Activated naive CD8-positive, alpha-beta T cell (primary cell): ENCODE measurements around the gene SORCS2.

Experiments used
- H3K27ac Mint-ChIP-seq: one replicate; pipeline ENCODE4 v1.8.0; 2021; ENCODE audit warnings: mixed read lengths
- H3K27me3 Mint-ChIP-seq: one replicate; pipeline ENCODE4 v1.8.0; 2021; ENCODE audit warnings: mixed read lengths
- H3K36me3 Mint-ChIP-seq: one replicate; pipeline ENCODE4 v1.8.0; 2021; ENCODE audit warnings: mixed read lengths
- H3K4me1 Mint-ChIP-seq: one replicate; pipeline ENCODE4 v1.8.0; 2021; ENCODE audit warnings: low read depth, mixed read lengths
- H3K4me3 Mint-ChIP-seq: one replicate; pipeline ENCODE4 v1.8.0; 2021; ENCODE audit warnings: mild to moderate bottlenecking, mixed read lengths
- H3K9me3 Mint-ChIP-seq: one replicate; pipeline ENCODE4 v1.8.0; 2021; ENCODE audit warnings: low read depth, mixed read lengths

Gene SORCS2

GRCh38 chr4:7678318-7678852, 486.0 kb downstream of the SORCS2 start:
- Mint-ChIP-seq H3K27ac (no peak overlapping the region), H3K4me1 (no peaks in the 10 kb centered on the region), H3K27me3 (peaks cover 2% of the 10 kb centered on the region), H3K9me3 (no peaks in the 10 kb centered on the region), H3K36me3 (peaks cover 4% of the 10 kb centered on the region), H3K4me3 (no peak overlapping the region)

GRCh38 chr4:7679406-7680040, 487.2 kb downstream of the SORCS2 start:
- no peaks in the 10 kb centered on the region for H3K4me1 Mint-ChIP-seq
- no peak overlapping the region for H3K27ac Mint-ChIP-seq
- peaks cover 4% of the 10 kb centered on the region for H3K36me3 Mint-ChIP-seq
- H3K4me3 Mint-ChIP-seq = no peak overlapping the region
- peaks cover 2% of the 10 kb centered on the region for H3K27me3 Mint-ChIP-seq
- no peaks in the 10 kb centered on the region for H3K9me3 Mint-ChIP-seq

- H3K36me3 Mint-ChIP-seq = peaks cover 4% of the 10 kb centered on the region
- no peak overlapping the region for H3K4me3 Mint-ChIP-seq
- H3K4me1 Mint-ChIP-seq = no peaks in the 10 kb centered on the region
- no peak overlapping the region for H3K27ac Mint-ChIP-seq
- peaks cover 2% of the 10 kb centered on the region for H3K27me3 Mint-ChIP-seq
- no peaks in the 10 kb centered on the region for H3K9me3 Mint-ChIP-seq
Observed at GRCh38 chr4:7680106-7680505, 487.8 kb downstream of the SORCS2 start.

- peaks cover 4% of the 10 kb centered on the region for H3K36me3 Mint-ChIP-seq
- H3K4me1 Mint-ChIP-seq = no peaks in the 10 kb centered on the region
- H3K9me3 Mint-ChIP-seq = no peaks in the 10 kb centered on the region
- H3K27me3 Mint-ChIP-seq = peaks cover 2% of the 10 kb centered on the region
- no peak overlapping the region for H3K4me3 Mint-ChIP-seq
- H3K27ac Mint-ChIP-seq = no peak overlapping the region
Observed at GRCh38 chr4:7680731-7681130, 488.4 kb downstream of the SORCS2 start.

GRCh38 chr4:7683126-7683703, 490.9 kb downstream of the SORCS2 start:
- Mint-ChIP-seq H3K9me3 (no peaks in the 10 kb centered on the region), H3K27ac (no peak overlapping the region), H3K4me1 (no peaks in the 10 kb centered on the region)

GRCh38 chr4:7684294-7684693, 492.0 kb downstream of the SORCS2 start:
- peaks cover 4% of the 10 kb centered on the region for H3K36me3 Mint-ChIP-seq
- no peak overlapping the region for H3K27ac Mint-ChIP-seq
- no peaks in the 10 kb centered on the region for H3K9me3 Mint-ChIP-seq
- peaks cover 2% of the 10 kb centered on the region for H3K27me3 Mint-ChIP-seq
- H3K4me1 Mint-ChIP-seq = no peaks in the 10 kb centered on the region
- H3K4me3 Mint-ChIP-seq = no peak overlapping the region

More at GRCh38 chr4:7683126-7683703, 490.9 kb downstream of the SORCS2 start:
- Mint-ChIP-seq H3K4me3 (no peak overlapping the region), H3K27me3 (peaks cover 2% of the 10 kb centered on the region), H3K36me3 (peaks cover 4% of the 10 kb centered on the region)

GRCh38 chr4:7686070-7686870, 493.9 kb downstream of the SORCS2 start:
- Mint-ChIP-seq H3K36me3 (no peaks in the 10 kb centered on the region), H3K27me3 (no peaks in the 10 kb centered on the region)

GRCh38 chr4:7687006-7687405, 494.7 kb downstream of the SORCS2 start:
- Mint-ChIP-seq H3K9me3 (no peaks in the 10 kb centered on the region), H3K36me3 (no peaks in the 10 kb centered on the region), H3K27ac (no peak overlapping the region), H3K4me1 (no peaks in the 10 kb centered on the region), H3K27me3 (no peaks in the 10 kb centered on the region), H3K4me3 (no peak overlapping the region)

More at GRCh38 chr4:7686070-7686870, 493.9 kb downstream of the SORCS2 start:
- H3K9me3 Mint-ChIP-seq = no peaks in the 10 kb centered on the region
- H3K27ac Mint-ChIP-seq = no peak overlapping the region
- H3K4me3 Mint-ChIP-seq = no peak overlapping the region
- H3K4me1 Mint-ChIP-seq = no peaks in the 10 kb centered on the region

- H3K27ac Mint-ChIP-seq = no peak overlapping the region
- H3K4me3 Mint-ChIP-seq = no peak overlapping the region
- H3K9me3 Mint-ChIP-seq = no peaks in the 10 kb centered on the region
- no peaks in the 10 kb centered on the region for H3K27me3 Mint-ChIP-seq
- no peaks in the 10 kb centered on the region for H3K4me1 Mint-ChIP-seq
- H3K36me3 Mint-ChIP-seq = no peaks in the 10 kb centered on the region
Observed at GRCh38 chr4:7687796-7688195, 495.5 kb downstream of the SORCS2 start.

- Mint-ChIP-seq H3K27ac (no peak overlapping the region), H3K36me3 (no peaks in the 10 kb centered on the region), H3K4me1 (no peaks in the 10 kb centered on the region)
Observed at GRCh38 chr4:7689773-7690693, 497.7 kb downstream of the SORCS2 start.

GRCh38 chr4:7691061-7691460, 498.7 kb downstream of the SORCS2 start:
- Mint-ChIP-seq H3K9me3 (no peaks in the 10 kb centered on the region), H3K27me3 (no peaks in the 10 kb centered on the region), H3K4me1 (no peaks in the 10 kb centered on the region), H3K36me3 (no peaks in the 10 kb centered on the region), H3K4me3 (no peak overlapping the region), H3K27ac (no peak overlapping the region)

More at GRCh38 chr4:7689773-7690693, 497.7 kb downstream of the SORCS2 start:
- H3K4me3 Mint-ChIP-seq = no peak overlapping the region
- H3K9me3 Mint-ChIP-seq = no peaks in the 10 kb centered on the region
- no peaks in the 10 kb centered on the region for H3K27me3 Mint-ChIP-seq

- Mint-ChIP-seq H3K36me3 (no peaks in the 10 kb centered on the region), H3K4me3 (no peak overlapping the region), H3K4me1 (no peaks in the 10 kb centered on the region), H3K9me3 (no peaks in the 10 kb centered on the region), H3K27ac (no peak overlapping the region), H3K27me3 (no peaks in the 10 kb centered on the region)
Observed at GRCh38 chr4:7691982-7692381, 499.6 kb downstream of the SORCS2 start.

GRCh38 chr4:7692451-7693236, 500.3 kb downstream of the SORCS2 start:
- H3K4me3 Mint-ChIP-seq = no peak overlapping the region
- no peaks in the 10 kb centered on the region for H3K9me3 Mint-ChIP-seq
- no peaks in the 10 kb centered on the region for H3K36me3 Mint-ChIP-seq
- H3K4me1 Mint-ChIP-seq = no peaks in the 10 kb centered on the region
- H3K27me3 Mint-ChIP-seq = no peaks in the 10 kb centered on the region
- no peak overlapping the region for H3K27ac Mint-ChIP-seq

- H3K9me3 Mint-ChIP-seq = no peaks in the 10 kb centered on the region
- H3K27ac Mint-ChIP-seq = no peak overlapping the region
- H3K4me3 Mint-ChIP-seq = no peak overlapping the region
- H3K27me3 Mint-ChIP-seq = no peaks in the 10 kb centered on the region
- H3K36me3 Mint-ChIP-seq = no peaks in the 10 kb centered on the region
- H3K4me1 Mint-ChIP-seq = no peaks in the 10 kb centered on the region
Observed at GRCh38 chr4:7693237-7693608, 500.9 kb downstream of the SORCS2 start.
